ENCODE measurements around the gene TGM6. TPM values are rescaled to one million over a fixed set of nuclear protein-coding genes. Genes with fewer than 3 reads are reported as not detected.
A peak's percentile ranks its signal among the peaks of the same experiment; 100 is the strongest.

Gene TGM6
- total and polyA plus RNA-seq, 9 of the 15 experiments (the other 6 are each of a cell fraction or from before 2014, with no cell fraction given): not detected

DNA sequence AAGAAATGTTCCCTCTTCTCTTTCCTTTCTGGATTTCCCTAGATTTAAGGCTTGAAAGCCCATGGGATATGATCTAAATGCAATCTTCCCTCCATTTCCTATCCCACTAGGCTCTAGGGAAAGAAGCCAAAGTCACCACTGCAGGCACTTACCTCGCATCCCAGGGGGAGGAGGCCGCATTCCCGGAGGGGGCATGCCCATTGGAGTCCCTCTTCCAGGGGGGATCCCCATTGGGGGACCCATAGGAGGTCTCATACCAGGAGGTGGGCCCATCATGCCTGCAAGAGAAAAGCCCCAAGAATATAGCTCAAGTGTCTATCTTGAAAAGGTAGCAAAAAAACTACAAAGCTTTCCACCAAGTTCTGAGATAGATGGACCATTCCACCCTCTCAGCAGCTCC is 81.8 kb downstream of the TGM6 start:
- intact Hi-C loops (cut with micrococcal nuclease) (no loop called here), in situ Hi-C loops (cut with MboI) (loop anchor here (10.0 kb wide), 1 partner anchor 182 kb away; no protein-coding TSS in a partner anchor)
- Histone ChIP-seq H4K20me1 (replicated peaks; ENCODE audit: control insufficient read depth, insufficient read depth, low read length) (peaks cover 12% of the 10 kb centered on the region), H3K4me3 (no peak overlapping the region), H3K27me3 (ENCODE audit: control insufficient read depth in 2 of 2, insufficient read depth in 2 of 2, low read length in 2 of 2) (no peaks in the 10 kb centered on the region), H3K79me2 (ENCODE audit: control insufficient read depth, insufficient read depth, low read length) (peaks cover 21% of the 10 kb centered on the region), H3K4me1 (replicated peaks in 1 of 2; ENCODE audit: control insufficient read depth in 2 of 2, insufficient read depth in 2 of 2, low read length in 2 of 2) (no peaks in the 10 kb centered on the region; a peak in 2 of 5 replicates), H3K9me3 (replicated peaks; ENCODE audit: control insufficient read depth, insufficient read depth, low read depth, low read length) (no peaks in the 10 kb centered on the region), H3K9me1 (ENCODE audit: control insufficient read depth, insufficient read depth, low read length) (peaks cover 5% of the 10 kb centered on the region), H3K27ac (ENCODE audit: extremely low read depth, low read depth, low read length) (no peak overlapping the region), H3K4me2 (ENCODE audit: insufficient read depth, low read length) (no peak overlapping the region), H3K36me3 (ENCODE audit: control insufficient read depth, insufficient read depth, low read length) (peaks cover 78% of the 10 kb centered on the region), H2AFZ (ENCODE audit: low read depth, low read length) (no peak overlapping the region), H3K9ac (ENCODE audit: insufficient read depth in 1 of 2, low read depth in 2 of 2, low read length in 2 of 2) (no peak overlapping the region)
- no TSS peak for BruUV-seq (replicated peaks)
- ATAC-seq: no peak
- CTCF ChIA-PET (ENCODE audit: low intra/inter-chr PET ratio): no interaction called here
- TF ChIP-seq RBFOX2 (IDR thresholded peaks at IDR 0.05; ENCODE audit: low read depth, low read length) (0 out of 2 replicates have a peak, but pooled peaks have one; percentile 24), NFE2 (IDR thresholded peaks at IDR 0.05; ENCODE audit: low read depth) (no peak), POLR2AphosphoS5 (IDR thresholded peaks at IDR 0.05; ENCODE audit: control insufficient read depth, insufficient read depth, low read depth, low read length) (0 out of 2 replicates have a peak, but pooled peaks have one; percentile 25)
- TF ChIP-seq, protein P1, sequence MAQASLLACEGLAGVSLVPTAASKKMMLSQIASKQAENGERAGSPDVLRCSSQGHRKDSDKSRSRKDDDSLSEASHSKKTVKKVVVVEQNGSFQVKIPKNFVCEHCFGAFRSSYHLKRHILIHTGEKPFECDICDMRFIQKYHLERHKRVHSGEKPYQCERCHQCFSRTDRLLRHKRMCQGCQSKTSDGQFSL (CRISPR knock-in tag; IDR thresholded peaks at IDR 0.05): no peak
- TF ChIP-seq, protein P1 (tag; IDR thresholded peaks at IDR 0.05): no peak
- POLR2A ChIA-PET: interaction anchor here (0.7 kb wide), 1 partner anchor 206 kb away, joined by 3 read pairs; no protein-coding TSS in a partner anchor
- no peak for FAIRE-seq
- no CpG with 5 or more reads among the region's 3 CpGs for WGBS (ENCODE audit: insufficient coverage, low coverage, missing lambda C conversion rate)
- DNase-seq (ENCODE audit: extremely low read depth in 1 of 4, low spot score in 3 of 4): no peak

Measured in K562 (cell line).